Measurements from ENCODE around the gene MAPK8IP1.
"Not testable (repeated sequence)": the region's sequence is repeated elsewhere in the genome, so short reads cannot be mapped to it uniquely, and the experiment has no call there.

The MAPK8IP1 gene

DNA sequence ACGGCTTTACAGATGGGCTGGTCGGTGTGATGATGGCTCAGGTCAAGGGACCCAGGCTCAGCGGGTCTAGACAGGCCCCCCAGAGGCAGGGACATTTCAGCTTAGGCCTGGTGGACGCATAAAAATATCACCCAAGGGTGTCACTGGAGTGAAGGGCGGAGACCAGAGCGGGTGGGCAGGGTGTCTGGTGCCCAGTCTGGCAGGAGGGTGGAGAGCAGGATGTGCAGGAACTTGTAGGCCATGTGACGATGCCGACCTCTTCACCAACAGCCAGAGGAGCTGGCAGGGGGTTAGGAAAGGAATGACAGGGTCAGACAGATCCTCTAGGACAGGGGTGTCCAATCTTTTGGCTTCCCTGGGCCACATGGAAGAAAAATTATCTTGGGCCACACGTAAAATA, 4.5 kb downstream of the MAPK8IP1 start:
- no peak for DNase-seq (ENCODE audit: low read depth in 2 of 2, low spot score in 1 of 2)

DNA sequence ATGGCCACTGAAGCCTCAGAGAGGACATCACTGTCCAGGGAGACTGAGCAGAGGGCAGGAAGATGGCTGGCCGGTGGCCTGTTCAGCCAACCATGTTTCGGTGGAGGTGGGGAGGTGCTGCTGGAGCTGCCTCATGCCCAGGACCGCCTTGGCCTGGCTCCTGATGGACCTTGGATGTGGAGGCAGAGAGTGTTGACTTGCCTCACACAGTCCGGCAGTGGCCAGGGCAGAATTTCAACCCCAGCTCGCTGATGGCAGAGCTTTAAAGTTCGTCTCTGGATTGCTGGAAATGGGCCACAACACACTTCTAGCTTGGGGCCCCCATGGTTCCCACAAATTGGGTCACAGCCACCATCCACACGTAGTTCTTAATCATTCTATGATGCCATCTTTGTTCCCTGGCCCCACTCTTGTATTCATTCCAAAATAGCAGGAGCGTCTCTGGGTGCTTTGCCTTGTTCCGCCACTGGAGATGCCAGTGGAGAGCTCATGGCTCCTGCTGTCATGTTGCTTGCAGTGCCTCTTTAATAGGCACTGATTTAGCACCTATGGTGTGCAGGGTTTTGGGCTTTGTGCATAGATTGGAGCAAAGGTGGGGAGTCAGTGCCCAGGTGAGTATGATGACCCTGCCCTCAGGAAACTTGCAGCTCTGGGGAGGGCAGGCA, 5.6 kb downstream of the MAPK8IP1 start:
- DNase-seq (ENCODE audit: low read depth in 2 of 2, low spot score in 1 of 2), result no peak

DNA sequence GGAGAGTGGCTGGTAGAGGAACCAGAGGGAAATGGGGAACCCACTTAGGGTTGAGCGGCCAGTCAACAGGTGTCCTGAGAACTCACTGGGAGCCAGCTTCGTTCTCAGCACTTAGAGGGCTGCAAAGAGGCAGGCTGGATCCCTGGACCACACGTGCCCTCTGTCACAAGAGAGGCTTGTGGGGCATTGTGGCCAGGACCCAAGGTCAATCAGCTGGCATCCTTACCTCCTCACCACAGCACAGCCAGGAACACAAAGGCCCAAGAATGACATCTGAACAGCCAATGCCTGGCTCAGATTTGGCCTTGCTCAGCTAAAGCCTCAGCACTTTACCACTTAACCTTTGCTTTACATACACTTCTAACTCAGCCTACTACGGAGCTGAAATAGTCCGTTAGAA, 7.4 kb downstream of the MAPK8IP1 start:
- DNase-seq (ENCODE audit: low read depth in 2 of 2, low spot score in 1 of 2), result no peak

DNA sequence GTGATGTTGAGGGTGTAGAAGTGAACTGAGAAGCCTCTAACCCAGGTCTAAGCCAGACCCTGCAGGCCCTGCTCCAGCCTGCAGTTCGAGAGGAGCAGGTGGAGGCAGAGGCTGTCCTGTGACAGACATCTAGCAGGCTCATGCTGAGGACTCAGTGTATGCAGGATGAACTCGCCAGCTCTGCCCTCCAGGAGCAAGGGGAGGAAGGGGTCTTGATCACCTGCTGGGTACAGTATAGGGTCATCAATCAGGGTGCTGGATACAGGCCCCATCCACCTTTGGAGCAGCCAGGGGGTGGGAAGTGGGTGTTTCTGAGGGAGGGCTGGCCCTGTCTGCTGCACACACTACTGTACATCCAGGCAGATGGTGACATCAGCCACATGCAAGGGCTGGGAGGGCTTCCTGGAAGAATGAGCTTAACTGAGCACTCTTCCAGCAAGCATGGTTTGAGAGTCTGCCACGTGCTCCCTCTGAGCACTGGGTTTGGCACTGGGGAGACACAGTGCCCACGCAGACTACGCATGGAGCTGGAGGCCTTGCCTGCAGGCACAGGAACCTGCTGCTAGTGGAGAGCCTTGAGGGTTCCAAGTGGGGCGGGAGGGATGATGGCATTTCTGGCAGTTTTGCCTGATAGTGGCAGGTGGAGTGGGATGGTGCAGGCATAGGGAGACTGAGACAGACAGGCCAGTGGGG, 9.2 kb downstream of the MAPK8IP1 start:
- DNase-seq (ENCODE audit: low read depth in 2 of 2, low spot score in 1 of 2), result no peak

DNA sequence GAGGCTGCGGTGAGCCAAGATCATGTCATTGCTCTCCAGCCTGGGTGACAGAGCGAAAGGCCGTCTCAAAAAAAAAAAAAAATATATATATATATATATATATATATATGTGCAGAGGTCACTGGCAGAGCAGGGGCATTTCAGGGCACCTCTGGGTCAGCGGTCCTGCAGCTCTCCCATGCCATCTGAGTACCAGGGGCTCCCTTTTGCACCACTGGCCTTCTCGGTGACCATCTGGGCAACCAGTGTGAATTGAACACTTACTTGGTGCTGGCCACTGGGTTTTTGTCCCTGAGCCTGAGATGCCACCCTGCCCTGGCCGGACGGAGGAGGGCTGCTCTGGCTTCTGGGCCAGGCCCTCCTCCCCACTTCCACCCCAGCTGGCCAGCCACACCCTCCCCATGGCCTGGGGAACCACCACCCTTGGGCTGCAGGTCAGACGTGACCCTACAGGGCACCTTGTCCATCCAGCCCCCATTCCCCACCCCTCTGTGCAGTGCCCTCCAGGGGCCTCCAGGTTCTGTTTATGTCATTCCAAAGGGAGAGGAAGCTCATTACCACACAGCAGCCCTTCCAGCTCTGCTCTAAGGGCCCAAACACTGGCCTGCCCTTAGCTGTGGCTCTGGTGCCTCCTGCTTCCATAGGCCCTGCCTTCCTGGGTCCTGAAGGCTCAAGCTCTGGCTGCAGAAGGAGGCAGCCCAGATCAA, 10.3 kb downstream of the MAPK8IP1 start:
- no peak for DNase-seq (ENCODE audit: low read depth in 2 of 2, low spot score in 1 of 2)

DNA sequence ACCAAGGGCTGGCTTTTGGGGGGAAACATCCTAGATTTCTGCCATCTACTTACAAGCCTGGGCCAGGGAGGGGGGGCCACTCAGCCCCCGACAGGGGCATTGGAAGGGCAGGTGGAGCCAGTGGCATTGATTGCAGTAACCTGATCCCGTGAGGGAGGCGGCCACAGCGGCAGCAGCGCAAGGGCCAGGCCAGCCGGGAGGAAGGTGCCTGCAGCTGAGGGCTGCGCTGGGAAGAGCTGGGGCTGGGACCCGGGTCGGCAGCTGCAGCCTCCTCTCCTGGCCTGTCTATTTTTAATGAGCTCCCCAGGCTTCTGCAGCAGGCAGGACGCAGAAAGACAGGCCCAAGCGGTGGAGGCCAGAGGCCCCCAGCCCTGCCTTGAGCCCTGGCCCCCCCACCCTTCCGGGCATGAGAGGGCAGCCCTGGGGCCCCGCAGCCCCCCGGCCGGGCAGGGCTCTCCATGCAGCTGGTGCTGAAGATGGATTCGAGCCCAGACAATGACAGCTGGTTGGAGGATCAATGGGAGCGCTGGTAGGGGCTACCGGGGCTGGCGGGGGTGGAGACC, 11.1 kb downstream of the MAPK8IP1 start:
- DNase-seq (ENCODE audit: low read depth in 2 of 2, low spot score in 1 of 2), result no peak

DNA sequence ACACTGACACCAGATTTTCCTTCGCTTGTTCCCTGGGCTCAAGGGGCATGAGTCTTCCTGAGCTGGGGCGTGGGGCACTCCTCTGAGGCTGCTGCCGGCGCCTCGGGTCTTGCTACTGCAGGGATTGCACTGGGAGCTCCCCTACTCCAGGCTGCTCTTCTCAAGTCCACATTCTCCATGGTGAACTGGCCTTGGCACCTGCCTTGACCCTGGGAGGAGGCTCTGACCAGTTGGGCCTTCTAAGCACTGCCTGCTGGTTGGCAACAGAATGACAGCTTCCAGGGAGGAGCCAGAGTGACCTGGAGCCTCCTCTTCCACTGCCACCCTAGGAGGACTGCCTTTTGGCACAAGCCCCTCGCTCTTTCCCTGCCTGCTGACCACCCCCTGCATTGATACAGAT, 12.1 kb downstream of the MAPK8IP1 start:
- DNase-seq (ENCODE audit: low read depth in 2 of 2, low spot score in 1 of 2), result no peak

DNA sequence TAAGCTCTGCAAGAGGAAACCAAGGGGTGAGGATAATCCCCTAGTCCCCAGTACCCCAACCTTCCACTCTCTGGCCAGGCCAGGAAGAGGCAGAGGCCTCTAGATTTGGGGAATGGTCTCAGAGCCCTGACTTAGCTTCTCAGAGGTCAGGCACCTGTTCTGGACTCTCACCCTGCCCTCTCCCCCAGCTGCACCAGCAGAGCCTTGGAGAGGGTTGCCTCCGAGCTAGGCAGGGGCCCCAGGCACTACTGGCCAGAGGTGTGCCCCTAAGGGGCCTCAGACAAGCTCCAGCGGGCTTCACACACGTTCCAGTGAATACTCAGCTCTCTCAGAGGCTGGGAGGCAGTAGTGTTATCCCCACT, 13.6 kb downstream of the MAPK8IP1 start:
- DNase-seq (ENCODE audit: low read depth in 2 of 2, low spot score in 1 of 2), result no peak

DNA sequence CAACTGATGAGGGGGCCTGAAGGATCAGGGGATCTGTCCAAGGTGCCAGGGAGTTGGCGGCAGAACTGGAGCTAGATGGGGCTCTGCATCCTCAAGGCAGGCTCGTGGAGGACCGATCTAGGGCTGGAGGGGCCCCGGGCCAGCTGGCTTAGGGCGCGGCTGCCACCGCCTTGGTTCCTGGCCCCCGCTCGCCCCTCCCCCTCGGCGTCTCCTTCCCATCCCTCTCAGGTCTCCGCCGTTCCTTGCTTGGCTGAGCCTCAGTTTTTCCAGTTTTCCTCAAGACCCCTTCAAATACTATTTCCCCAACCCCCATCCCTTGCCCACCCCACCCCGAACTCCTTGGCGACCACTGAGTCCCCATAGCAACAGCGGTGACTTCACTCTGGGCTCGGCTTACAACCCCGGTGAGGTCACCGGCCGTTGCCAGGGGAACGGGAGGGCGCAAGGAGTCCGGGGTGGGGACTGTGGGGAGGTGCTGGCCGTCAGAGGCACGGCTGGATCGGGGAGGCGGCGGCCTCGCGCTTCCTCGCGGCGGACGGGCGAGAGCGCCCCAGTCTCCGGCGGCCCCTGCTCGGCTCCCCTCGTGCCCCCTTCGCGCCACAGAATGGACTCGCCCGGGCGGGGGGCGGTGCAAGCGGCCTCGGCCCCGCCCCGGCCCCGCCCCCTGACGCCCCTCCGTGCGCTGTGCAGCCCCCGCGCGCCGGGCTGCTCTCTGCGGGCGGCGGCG, 14.2 kb downstream of the MAPK8IP1 start:
- DNase-seq (ENCODE audit: low read depth in 2 of 2, low spot score in 1 of 2), result peak in 1 of 2 donors; percentile 47

DNA sequence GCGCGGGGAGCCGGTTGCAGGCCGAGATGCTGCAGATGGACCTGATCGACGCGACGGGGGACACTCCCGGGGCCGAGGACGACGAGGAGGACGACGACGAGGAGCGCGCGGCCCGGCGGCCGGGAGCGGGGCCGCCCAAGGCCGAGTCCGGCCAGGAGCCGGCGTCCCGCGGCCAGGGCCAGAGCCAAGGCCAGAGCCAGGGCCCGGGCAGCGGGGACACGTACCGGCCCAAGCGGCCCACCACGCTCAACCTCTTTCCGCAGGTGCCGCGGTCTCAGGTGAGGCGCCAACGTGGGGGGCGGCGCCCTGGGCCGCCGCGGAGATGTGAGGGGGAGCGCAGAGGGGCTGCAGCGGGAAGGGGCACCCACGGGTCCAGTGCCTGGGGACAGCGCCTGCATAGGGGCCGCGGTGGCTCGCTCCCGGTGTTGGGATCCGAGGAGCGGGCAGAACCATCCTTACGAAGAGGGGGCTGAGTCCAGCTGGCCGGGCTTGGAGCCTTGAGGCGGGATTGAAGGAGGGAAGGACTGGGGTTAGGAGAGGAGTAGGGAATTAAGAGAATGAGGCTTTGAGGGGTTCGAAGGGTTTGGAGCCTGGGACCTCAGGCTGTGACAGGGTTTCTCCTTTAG, 14.8 kb downstream of the MAPK8IP1 start:
- DNase-seq (ENCODE audit: low read depth in 2 of 2, low spot score in 1 of 2), result not testable (repeated sequence)

DNA sequence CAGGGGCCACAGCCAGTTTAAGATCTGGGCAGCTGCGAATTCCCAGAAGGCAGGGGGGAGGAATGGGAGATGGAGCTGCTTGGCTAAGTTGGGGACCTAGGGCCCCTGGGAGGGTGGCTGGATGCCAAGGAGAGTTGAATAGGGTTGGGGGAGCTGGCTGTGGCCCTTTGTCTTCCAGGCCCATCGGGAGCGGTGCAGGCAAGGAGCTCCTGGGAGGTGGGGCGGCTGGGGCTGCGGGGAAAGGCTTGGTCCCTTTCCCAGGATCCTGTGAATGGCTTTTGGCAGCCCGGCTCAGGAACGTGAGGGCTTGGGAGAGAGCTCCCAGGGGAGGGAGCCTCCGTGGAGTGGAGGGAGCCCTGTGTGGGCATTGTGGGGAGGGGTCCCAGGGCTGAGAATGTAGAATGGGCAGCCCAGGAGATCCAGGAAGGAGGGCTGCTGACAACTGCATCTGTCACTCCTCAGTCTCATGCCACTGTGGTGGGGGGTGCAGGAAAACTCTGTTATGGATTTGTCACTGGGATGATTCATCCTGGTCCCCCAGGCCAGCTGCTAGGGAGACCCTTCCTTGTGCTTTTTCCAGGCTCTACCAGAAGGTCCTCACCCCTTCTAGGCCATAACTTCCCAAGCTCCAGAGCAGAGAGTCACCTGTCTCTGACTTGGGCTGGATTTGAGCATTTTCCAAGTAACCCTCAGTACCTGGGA, 15.6 kb downstream of the MAPK8IP1 start:
- DNase-seq (ENCODE audit: low read depth in 2 of 2, low spot score in 1 of 2), result no peak

DNA sequence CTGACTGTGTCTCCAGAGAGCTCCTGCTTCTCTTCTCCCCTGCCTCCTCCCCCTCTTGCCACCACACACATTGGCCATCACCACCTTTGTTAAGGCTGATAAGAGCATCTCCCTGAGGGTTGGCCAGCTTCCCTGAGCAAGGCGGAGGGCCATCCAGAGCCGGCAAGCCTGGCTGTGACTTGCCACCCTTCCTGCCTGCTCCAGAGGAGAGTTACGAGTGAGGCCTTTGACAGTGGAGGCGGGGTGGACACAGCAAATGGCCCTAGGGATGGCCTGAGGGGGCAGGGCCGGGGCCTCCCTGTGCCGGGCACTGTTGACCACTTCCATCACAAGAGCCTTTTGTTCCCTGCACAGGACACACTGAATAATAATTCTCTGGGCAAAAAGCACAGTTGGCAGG, 16.2 kb downstream of the MAPK8IP1 start:
- no peak for DNase-seq (ENCODE audit: low read depth in 2 of 2, low spot score in 1 of 2)

DNA sequence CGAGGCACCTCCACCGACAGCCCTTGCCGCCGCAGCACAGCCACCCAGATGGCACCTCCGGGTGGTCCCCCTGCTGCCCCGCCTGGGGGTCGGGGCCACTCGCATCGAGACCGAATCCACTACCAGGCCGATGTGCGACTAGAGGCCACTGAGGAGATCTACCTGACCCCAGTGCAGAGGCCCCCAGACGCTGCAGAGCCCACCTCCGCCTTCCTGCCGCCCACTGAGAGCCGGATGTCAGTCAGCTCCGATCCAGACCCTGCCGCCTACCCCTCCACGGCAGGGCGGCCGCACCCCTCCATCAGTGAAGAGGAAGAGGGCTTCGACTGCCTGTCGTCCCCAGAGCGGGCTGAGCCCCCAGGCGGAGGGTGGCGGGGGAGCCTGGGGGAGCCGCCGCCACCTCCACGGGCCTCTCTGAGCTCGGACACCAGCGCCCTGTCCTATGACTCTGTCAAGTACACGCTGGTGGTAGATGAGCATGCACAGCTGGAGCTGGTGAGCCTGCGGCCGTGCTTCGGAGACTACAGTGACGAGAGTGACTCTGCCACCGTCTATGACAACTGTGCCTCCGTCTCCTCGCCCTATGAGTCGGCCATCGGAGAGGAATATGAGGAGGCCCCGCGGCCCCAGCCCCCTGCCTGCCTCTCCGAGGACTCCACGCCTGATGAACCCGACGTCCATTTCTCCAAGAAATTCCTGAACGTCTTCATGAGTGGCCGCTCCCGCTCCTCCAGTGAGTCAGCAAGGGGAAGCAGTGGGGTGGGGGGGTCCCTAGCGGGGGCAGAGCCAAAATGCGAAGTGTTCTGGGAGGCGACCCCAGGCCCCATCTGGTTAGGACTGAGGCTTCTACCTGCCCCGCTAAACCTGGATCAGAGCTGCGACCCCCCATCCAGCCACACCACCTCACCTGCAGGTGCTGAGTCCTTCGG, 17.3 kb downstream of the MAPK8IP1 start:
- no peak for DNase-seq (ENCODE audit: low read depth in 2 of 2, low spot score in 1 of 2)

DNA sequence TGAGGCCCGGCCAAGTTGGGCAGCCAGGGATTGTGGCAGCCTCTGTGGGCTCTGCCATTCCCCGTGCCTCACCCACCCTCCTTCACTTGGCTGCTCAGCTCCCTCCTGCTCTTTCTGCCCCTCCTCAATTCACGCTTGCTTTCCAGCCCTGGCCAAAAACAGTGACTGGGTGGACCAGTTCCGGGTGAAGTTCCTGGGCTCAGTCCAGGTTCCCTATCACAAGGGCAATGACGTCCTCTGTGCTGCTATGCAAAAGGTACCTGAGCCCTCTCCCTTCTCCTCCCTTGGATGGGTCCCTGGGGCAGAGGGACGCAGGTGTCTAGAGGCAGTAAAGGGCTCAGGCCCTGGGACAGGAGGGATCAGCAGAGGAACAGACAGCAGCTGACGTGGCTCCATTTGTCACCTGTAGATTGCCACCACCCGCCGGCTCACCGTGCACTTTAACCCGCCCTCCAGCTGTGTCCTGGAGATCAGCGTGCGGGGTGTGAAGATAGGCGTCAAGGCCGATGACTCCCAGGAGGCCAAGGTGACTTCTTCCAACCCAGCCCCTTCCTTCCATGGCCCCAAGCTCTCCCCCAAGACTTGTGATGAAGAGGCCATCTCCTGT, 19.0 kb downstream of the MAPK8IP1 start:
- DNase-seq (ENCODE audit: low read depth in 2 of 2, low spot score in 1 of 2), result no peak

DNA sequence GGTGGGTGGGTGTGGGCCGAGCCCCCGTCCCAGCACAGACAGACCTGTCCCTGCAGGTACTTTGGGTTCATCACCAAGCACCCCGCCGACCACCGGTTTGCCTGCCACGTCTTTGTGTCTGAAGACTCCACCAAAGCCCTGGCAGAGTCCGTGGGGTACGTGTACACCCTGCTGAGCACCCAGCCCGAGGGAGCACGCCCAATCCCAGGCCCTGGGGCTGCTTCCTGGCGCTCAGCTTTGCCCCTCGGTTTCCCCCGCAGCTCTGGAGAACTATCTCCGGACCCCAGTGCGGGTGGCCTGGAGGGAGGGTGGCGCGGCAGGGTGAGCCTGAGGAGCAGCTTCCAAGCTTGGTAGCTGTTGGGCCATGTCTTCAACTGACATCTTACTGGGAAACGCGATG, 19.6 kb downstream of the MAPK8IP1 start:
- no peak for DNase-seq (ENCODE audit: low read depth in 2 of 2, low spot score in 1 of 2)

DNA sequence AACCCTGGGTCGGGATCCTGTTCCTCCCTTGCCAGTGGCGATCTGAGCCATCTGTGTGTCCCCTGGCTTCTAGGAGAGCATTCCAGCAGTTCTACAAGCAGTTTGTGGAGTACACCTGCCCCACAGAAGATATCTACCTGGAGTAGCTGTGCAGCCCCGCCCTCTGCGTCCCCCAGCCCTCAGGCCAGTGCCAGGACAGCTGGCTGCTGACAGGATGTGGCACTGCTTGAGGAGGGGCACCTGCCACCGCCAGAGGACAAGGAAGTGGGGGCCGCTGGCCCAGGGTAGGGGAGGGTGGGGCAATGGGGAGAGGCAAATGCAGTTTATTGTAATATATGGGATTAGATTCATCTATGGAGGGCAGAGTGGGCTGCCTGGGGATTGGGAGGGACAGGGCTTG, 20.1 kb downstream of the MAPK8IP1 start:
- DNase-seq (ENCODE audit: low read depth in 2 of 2, low spot score in 1 of 2), result not testable (repeated sequence)

DNA sequence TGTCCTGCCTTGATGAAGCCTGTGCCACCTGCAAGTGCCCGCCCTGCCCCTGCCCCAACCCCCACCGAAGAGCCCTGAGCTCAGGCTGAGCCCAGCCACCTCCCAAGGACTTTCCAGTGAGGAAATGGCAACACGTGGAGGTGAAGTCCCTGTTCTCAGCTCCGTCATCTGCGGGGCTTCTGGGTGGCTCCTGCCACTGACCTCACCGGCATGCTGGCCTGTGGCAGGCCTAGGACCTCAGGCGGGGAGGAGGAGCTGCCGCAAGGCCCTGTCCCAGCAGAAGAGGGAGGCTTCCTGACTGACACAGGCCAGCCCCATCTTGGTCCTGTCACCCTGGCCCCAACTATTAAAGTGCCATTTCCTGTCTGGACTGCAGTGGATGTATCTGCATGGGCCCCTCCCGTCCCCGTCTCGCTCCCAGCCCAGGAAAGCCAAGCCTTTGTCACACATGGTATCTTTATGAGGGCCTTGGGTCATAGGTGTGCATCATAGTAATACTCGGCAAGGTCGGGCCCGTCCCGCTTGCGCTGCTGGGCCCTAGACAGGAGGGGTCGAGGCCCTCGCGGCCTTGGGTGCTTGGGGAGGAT, 20.7 kb downstream of the MAPK8IP1 start:
- DNase-seq (ENCODE audit: low read depth in 2 of 2, low spot score in 1 of 2), result no peak

DNA sequence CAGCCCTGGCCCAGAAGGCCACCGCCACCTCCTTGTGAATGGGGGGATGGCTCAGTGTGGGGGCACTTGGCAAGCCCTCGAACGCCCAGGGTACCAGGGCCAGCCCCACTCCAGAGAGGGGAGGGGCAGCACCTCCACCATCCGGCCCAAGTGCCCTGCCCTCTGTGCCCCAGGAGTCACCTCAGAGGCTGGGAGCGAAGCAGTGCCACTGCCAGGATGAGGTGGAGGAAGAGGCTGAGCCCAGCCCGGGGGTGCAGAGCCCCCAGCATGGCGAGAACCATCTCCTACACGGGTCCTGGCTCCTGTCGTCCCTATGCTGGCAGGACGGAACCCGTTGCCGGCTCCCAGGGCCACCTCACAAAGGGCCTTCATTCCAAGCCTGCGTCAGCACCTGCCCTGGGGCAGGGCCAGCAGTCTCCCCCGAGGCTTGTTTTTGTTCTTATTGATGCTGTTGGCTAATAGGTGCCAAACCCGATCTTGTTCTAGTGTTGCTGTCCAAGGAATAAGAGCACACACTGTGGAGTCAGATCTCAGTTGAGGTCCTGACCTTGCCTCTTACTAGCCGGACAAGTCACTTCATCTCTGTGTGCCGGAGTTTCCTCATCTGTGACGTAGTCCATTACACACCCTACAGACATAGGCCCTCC, 21.6 kb downstream of the MAPK8IP1 start, which contains the start of gene FREY1:
TSS of gene FREY1 (minus strand) at position 307 of the 647 bp plus-strand sequence. CDS start at position 281, 26 bp downstream.
- no peak for DNase-seq (ENCODE audit: low read depth in 2 of 2, low spot score in 1 of 2)

Data from stimulated activated CD8-positive, alpha-beta memory T cell treated with anti-CD3 and anti-CD28 coated beads, Interleukin-4, amount 100 ng/mL, for 4 hours (primary cell).